ENCODE results near the gene TEX47. TPM values are rescaled to one million over a fixed set of nuclear protein-coding genes. Genes with fewer than 3 reads are reported as not detected.

TEX47 gene
- total and polyA plus RNA-seq, 12 donors: not detected

DNA sequence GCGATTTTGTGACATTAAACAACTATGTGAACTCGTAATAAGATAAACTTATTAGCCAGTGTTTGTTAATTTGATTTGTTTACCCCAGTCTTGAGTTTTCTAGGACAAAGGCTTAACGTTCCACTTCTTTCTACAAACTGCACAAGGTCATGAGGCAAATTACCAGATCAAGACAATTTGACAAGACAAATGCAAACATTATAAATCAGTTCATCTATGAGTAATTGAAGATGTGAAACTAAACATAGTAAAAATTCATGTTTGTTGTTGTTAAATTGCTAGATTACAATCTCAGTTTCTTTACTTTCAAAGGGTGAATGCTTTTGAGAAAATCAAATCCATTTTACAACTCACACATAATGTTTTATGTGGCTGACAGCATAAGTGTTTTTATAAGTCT is 49.4 kb downstream of the TEX47 start:
- 73 to 74% methylated on average over 3 of the region's 3 CpGs for WGBS, 2 donors
- no peak for TF ChIP-seq CTCF (IDR thresholded peaks at IDR 0.05)

More for the DNA sequence above, 49.4 kb downstream of the TEX47 start:
- Histone ChIP-seq H3K27me3 (no peaks in the 10 kb centered on the region), H3K27ac (no peak overlapping the region), H3K4me3 (no peak overlapping the region), H3K9me3 (no peaks in the 10 kb centered on the region), H3K36me3 (no peaks in the 10 kb centered on the region), H3K4me1 (no peaks in the 10 kb centered on the region)
- DNase-seq (no peak), ATAC-seq (no peak)
- intact Hi-C loops (cut with DNase I): loop anchor here in 1 of 10 donors (1.0 kb wide), 1 partner anchor 45 kb away; no protein-coding TSS in a partner anchor

Other genes with a start within 250 kb of the TEX47 start
- gene ZNF804B, start 36.0 kb downstream of the TEX47 start, total RNA-seq: under 1 TPM in 1 of 10 donors, not detected in 9; 0.07 TPM
- gene ZNF804B, start 36.0 kb downstream of the TEX47 start, polyA plus RNA-seq: not detected